AG04449 (cell line): ENCODE results near the gene CLOCK.

ENCODE experiments used
- CTCF ChIA-PET: fragments of 350-600 bp; formaldehyde crosslinking; extraction: SDS; loops from one replicate; lab custom pipeline; 2021; ENCODE audit warnings: antibody characterized with exemption; lab: Yijun Ruan, JAX
- POLR2A ChIA-PET: fragments of 400-600, 350-600 bp; formaldehyde crosslinking; extraction: SDS; loops from one replicate; lab custom pipeline; 2020; ENCODE audit warnings: antibody characterized with exemption, inconsistent platforms; lab: Yijun Ruan, JAX
- DNase-seq: peaks from one replicate; pipeline ENCODE4 v3.0.0-alpha.2; 2010; ENCODE audit warnings: low read depth, low spot score
- H3K4me3 ChIP-seq: 2 replicates; pipeline ENCODE4 v1.5.1; 2011; ENCODE audit warnings: low read depth, mild to moderate bottlenecking, control low read depth, low read length
- TF ChIP-seq, protein P1 (sequence below): IDR thresholded peaks from one replicate; pipeline ENCODE4 v1.5.1; 2011; ENCODE audit warnings: mild to moderate bottlenecking, moderate library complexity, low read length, control low read depth, inconsistent platforms; ENCODE audit not compliant: insufficient read depth; ENCODE audit errors: missing control alignments

CLOCK gene

DNA sequence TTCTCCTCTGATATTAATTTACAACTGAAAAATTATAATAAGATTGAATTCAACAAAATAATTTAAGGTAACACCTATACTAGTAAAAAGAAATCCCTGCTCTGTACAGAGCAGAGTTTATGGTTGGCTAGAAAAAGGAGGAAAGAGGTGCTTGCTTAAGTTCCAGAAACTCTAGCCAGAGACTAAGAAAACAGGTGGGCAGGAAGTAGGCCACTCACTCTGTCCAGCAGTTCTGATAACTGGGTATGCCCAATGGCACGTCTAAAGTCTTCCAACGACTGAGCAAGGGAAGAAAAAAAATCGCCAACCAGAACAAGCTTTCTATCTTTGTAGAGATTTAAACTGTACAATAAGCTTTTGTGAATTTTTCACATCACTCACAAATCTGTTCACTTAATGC is 108.9 kb downstream of the CLOCK start:
- TF ChIP-seq, protein P1, sequence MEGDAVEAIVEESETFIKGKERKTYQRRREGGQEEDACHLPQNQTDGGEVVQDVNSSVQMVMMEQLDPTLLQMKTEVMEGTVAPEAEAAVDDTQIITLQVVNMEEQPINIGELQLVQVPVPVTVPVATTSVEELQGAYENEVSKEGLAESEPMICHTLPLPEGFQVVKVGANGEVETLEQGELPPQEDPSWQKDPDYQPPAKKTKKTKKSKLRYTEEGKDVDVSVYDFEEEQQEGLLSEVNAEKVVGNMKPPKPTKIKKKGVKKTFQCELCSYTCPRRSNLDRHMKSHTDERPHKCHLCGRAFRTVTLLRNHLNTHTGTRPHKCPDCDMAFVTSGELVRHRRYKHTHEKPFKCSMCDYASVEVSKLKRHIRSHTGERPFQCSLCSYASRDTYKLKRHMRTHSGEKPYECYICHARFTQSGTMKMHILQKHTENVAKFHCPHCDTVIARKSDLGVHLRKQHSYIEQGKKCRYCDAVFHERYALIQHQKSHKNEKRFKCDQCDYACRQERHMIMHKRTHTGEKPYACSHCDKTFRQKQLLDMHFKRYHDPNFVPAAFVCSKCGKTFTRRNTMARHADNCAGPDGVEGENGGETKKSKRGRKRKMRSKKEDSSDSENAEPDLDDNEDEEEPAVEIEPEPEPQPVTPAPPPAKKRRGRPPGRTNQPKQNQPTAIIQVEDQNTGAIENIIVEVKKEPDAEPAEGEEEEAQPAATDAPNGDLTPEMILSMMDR, result no peak
- H3K4me3 ChIP-seq, result no peak overlapping the region
- CTCF ChIA-PET, result interaction anchor here (1.1 to 3.3 kb wide), 6 partner anchors 8 to 117 kb away, joined by 3 to 17 read pairs (median 4); partner anchors contain the start of genes CLOCK and SRD5A3
- POLR2A ChIA-PET, result interaction anchor here (1.4 kb wide), 1 partner anchor 108 kb away, joined by 4 read pairs; no protein-coding TSS in a partner anchor
- DNase-seq, result no peak

DNA sequence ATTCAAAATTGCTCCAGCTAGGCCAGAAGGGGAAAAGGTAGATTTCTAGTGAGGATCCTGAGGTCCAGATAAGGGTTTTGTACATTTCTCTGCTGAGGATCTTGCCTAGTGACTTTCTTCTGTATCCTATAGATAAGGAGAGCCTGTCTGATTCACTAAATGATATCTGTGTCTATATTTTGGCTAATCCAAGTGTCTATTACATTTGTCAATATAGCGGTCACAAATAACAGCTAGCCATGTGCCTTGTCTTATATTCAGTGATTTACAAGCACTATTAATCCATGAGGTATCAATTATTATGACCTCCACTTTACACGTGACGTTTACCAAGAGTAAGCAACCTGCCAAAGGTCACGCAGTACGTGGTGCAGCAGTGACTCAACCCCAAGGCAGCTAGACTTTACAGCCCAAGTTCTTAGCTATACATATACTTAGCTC is 109.3 kb downstream of the CLOCK start:
- H3K4me3 ChIP-seq, result no peak overlapping the region
- POLR2A ChIA-PET, result interaction anchor here (1.4 kb wide), 1 partner anchor 108 kb away, joined by 4 read pairs; no protein-coding TSS in a partner anchor
- CTCF ChIA-PET, result interaction anchor here (1.1 to 3.3 kb wide), 7 partner anchors 9 to 117 kb away, joined by 3 to 17 read pairs (median 4); partner anchors contain the start of genes CLOCK and SRD5A3
- TF ChIP-seq, protein P1, result no peak
- no peak for DNase-seq

- ChIA-PET CTCF (interaction anchor here (0.6 to 1.7 kb wide), 5 partner anchors 10 to 110 kb away, joined by 3 to 16 read pairs (median 3); no protein-coding TSS in a partner anchor), POLR2A (no interaction called here)
- no peak for DNase-seq
- H3K4me3 ChIP-seq, result no peak overlapping the region
- TF ChIP-seq, protein P1, result peak; percentile 42
Measured at GRCh38 chr4:55435141-55435841, 111.4 kb downstream of the CLOCK start.

GRCh38 chr4:55431710-55432336 is 114.9 kb downstream of the CLOCK start:
- DNase-seq, result no peak
- no peak overlapping the region for H3K4me3 ChIP-seq
- TF ChIP-seq, protein P1, result no peak
- POLR2A ChIA-PET, result interaction anchor here (0.7 kb wide), 1 partner anchor 12 kb away, joined by 4 read pairs; no protein-coding TSS in a partner anchor
- CTCF ChIA-PET, result interaction anchor here (1.3 to 2.5 kb wide), 2 partner anchors 11 to 15 kb away, joined by 4 to 10 read pairs; no protein-coding TSS in a partner anchor

- ChIA-PET POLR2A (no interaction called here), CTCF (interaction anchor here (0.7 to 1.4 kb wide), 2 partner anchors 10 to 12 kb away, joined by 3 to 5 read pairs; no protein-coding TSS in a partner anchor)
- no peak for DNase-seq
- TF ChIP-seq, protein P1, result no peak
- no peak overlapping the region for H3K4me3 ChIP-seq
Measured at GRCh38 chr4:55424791-55425190, 121.9 kb downstream of the CLOCK start.
